Suppressor macrophage (primary cell): ENCODE measurements around the gene MRC1.

Experiments
- DNase-seq, 4 experiments: peaks; one replicate each; pipeline ENCODE4 v3.0.0-alpha.2; 2020 to 2022

MRC1 gene

GRCh38 chr10:17847585-17848296, 38.6 kb downstream of the MRC1 start:
- peak; percentile 14 to 35 (median 24) for DNase-seq

GRCh38 chr10:17848646-17849045, 39.5 kb downstream of the MRC1 start:
- no peak for DNase-seq

GRCh38 chr10:17850501-17850900, 41.4 kb downstream of the MRC1 start:
- no peak for DNase-seq

GRCh38 chr10:17851611-17852010, 42.5 kb downstream of the MRC1 start:
- peak; percentile 94 to 98 (median 95) for DNase-seq

GRCh38 chr10:17854044-17854652, 45.0 kb downstream of the MRC1 start:
- peak; percentile 17 to 63 (median 48) for DNase-seq

GRCh38 chr10:17857040-17857439, 47.9 kb downstream of the MRC1 start:
- DNase-seq = no peak

GRCh38 chr10:17859492-17860156, 50.5 kb downstream of the MRC1 start:
- DNase-seq = no peak

- no peak for DNase-seq
Observed at GRCh38 chr10:17861760-17862159, 52.6 kb downstream of the MRC1 start.

GRCh38 chr10:17865351-17865750, 56.2 kb downstream of the MRC1 start:
- DNase-seq = no peak

GRCh38 chr10:17866346-17866745, 57.2 kb downstream of the MRC1 start:
- DNase-seq = no peak

GRCh38 chr10:17867056-17867455, 57.9 kb downstream of the MRC1 start:
- DNase-seq = no peak

GRCh38 chr10:17871036-17871435, 61.9 kb downstream of the MRC1 start:
- peak in 3 of 4 experiments; percentile 13 to 38 (median 24) for DNase-seq

GRCh38 chr10:17872191-17873091, 63.3 kb downstream of the MRC1 start:
- peak; percentile 31 to 51 (median 41) for DNase-seq

- DNase-seq = peak in 3 of 4 experiments; percentile 9 to 38 (median 17)
Observed at GRCh38 chr10:17873946-17874345, 64.8 kb downstream of the MRC1 start.

- no peak for DNase-seq
Observed at GRCh38 chr10:17877121-17877520, 68.0 kb downstream of the MRC1 start.

- DNase-seq = no peak
Observed at GRCh38 chr10:17878896-17879295, 69.7 kb downstream of the MRC1 start.

GRCh38 chr10:17880601-17881000, 71.5 kb downstream of the MRC1 start:
- DNase-seq = no peak

GRCh38 chr10:17882557-17882956, 73.4 kb downstream of the MRC1 start:
- no peak for DNase-seq

- DNase-seq = no peak
Observed at GRCh38 chr10:17883621-17884020, 74.5 kb downstream of the MRC1 start.

GRCh38 chr10:17888189-17888588, 79.0 kb downstream of the MRC1 start:
- DNase-seq = no peak

- DNase-seq = no peak
Observed at GRCh38 chr10:17891435-17891834, 82.3 kb downstream of the MRC1 start.

- DNase-seq = no peak
Observed at GRCh38 chr10:17904564-17904963, 95.4 kb downstream of the MRC1 start.

GRCh38 chr10:17905491-17905890, 96.3 kb downstream of the MRC1 start:
- no peak for DNase-seq
